Astrocyte (in vitro differentiated cells and primary cell): ENCODE results near the gene NDOR1.

Experiments
- EZH2 ChIP-seq: IDR thresholded peaks from 2 replicates; pipeline ENCODE4 v1.6.1; 2012; ENCODE audit warnings: mild to moderate bottlenecking, low read length, inconsistent platforms; ENCODE audit not compliant: insufficient read depth
- TF ChIP-seq, protein P1 (sequence below): IDR thresholded peaks from 2 replicates; pipeline ENCODE4 v1.5.1; 2011; ENCODE audit warnings: low read depth, mild to moderate bottlenecking, inconsistent platforms, low read length, moderate library complexity; ENCODE audit not compliant: insufficient read depth

DNA sequence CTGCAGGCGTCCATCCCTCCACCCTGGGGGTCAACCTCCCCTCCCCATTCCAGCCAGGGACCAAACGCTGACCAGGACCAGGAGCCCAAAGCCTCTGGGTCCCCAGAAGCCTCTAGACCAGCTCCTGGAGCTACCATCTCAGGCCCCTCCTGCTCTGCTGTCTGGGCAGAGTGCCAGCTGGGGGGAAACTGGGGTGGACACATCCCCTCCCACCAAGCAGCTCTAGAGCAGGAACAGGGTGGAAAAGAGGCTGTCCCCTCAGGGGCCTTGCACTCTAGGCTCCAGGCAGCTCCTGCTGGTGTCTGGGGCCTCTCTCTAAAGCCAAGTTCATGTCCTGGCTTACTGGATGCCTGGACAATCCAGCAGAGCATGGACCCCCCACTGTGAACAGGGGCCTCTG, 12.6 kb upstream of the NDOR1 start:
- TF ChIP-seq EZH2 = no peak
- TF ChIP-seq, protein P1, sequence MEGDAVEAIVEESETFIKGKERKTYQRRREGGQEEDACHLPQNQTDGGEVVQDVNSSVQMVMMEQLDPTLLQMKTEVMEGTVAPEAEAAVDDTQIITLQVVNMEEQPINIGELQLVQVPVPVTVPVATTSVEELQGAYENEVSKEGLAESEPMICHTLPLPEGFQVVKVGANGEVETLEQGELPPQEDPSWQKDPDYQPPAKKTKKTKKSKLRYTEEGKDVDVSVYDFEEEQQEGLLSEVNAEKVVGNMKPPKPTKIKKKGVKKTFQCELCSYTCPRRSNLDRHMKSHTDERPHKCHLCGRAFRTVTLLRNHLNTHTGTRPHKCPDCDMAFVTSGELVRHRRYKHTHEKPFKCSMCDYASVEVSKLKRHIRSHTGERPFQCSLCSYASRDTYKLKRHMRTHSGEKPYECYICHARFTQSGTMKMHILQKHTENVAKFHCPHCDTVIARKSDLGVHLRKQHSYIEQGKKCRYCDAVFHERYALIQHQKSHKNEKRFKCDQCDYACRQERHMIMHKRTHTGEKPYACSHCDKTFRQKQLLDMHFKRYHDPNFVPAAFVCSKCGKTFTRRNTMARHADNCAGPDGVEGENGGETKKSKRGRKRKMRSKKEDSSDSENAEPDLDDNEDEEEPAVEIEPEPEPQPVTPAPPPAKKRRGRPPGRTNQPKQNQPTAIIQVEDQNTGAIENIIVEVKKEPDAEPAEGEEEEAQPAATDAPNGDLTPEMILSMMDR = no peak
